Left ventricle myocardium superior (tissue), 1 donor: ENCODE measurements around the gene CNPY1. TPM values are rescaled to one million over a fixed set of nuclear protein-coding genes. Genes with fewer than 3 reads are reported as not detected.
"Not testable (repeated sequence)": the region's sequence is repeated elsewhere in the genome, so short reads cannot be mapped to it uniquely, and the experiment has no call there.

ENCODE experiments used
- ATAC-seq: fragments of 200-7000 bp; cut with Tn5 transposase; one replicate; pipeline ENCODE4 v1.9.1; 2020; ENCODE audit warnings: mild to moderate bottlenecking, moderate library complexity
- DNase-seq: peaks from one replicate; pipeline ENCODE4 v3.0.0-alpha.2; 2020
- intact Hi-C: fragments of 100-400 bp; cut with micrococcal nuclease; formaldehyde crosslinking; loops from one replicate; pipeline ENCODE4 v1.11.0; 2022
- long read RNA-seq: library from polyadenylated mRNA; unstranded; transcript quantifications from one replicate; pipeline ENCODE4 v2.0.0, GENCODE V29; 2021
- total RNA-seq: library from RNA; stranded (reverse); fragmentation: NEBNext Ultra II Directional; extraction: Animal tissue kit (Norgen Biotek cat#: 25700); gene quantifications from one replicate; pipeline ENCODE4 v1.2.1, GENCODE V29; 2021
- donor health status: DM: no; HTN: yes; CAD: no; lungs with severe emphysema.

CNPY1 gene
- not detected for total RNA-seq
- long read RNA-seq, result 0 reads

DNA sequence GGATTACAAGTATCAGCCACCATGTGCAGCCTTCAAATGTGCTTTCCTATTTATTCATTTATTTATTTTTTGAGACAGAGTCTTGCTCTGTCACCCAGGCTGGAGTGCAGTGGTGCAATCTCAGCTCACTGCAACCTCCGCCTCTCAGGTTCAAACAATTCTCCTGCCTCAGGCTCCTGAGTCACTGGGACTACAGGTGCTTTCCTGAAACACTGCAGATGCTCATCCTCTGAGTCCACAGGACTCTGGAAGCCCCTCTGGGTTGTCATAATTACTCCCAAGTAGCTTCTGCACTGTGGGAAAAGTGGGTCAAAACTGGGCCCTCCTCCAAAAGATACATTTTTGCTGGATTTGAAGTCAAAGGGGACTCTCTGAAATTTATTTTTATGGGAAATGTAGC, at the start of gene CNPY1:
Gene CNPY1, minus strand, starts transcription at position 111 of the 400 bp plus-strand sequence. CDS start 630 bp downstream, outside the sequence.
- ATAC-seq, intact Hi-C loops, DNase-seq: not testable (repeated sequence)

DNA sequence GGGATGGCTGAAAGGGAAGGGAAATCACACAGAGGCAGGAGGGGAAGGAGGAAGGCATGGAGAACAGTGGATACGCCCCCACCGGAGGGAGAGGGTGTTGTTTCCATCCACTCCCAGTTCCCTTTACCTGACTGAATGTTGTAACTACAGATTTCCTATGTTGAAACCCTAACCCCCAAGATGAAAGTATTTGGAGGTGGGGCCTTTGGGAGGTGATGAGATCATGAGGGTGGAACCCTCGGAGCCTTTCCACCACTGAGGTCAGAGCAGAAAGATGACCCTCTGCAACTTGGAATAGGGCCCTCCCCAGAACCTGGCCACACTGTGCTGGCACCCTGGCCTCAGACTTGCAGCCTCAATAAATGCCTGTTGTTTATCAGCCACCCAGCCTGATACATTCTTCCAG, 48.6 kb upstream of the CNPY1 start:
- no peak for ATAC-seq
- DNase-seq, result no peak
- intact Hi-C loops, result loop anchor here (5.0 kb wide), 2 partner anchors 142 to 172 kb away; no protein-coding TSS in a partner anchor

DNA sequence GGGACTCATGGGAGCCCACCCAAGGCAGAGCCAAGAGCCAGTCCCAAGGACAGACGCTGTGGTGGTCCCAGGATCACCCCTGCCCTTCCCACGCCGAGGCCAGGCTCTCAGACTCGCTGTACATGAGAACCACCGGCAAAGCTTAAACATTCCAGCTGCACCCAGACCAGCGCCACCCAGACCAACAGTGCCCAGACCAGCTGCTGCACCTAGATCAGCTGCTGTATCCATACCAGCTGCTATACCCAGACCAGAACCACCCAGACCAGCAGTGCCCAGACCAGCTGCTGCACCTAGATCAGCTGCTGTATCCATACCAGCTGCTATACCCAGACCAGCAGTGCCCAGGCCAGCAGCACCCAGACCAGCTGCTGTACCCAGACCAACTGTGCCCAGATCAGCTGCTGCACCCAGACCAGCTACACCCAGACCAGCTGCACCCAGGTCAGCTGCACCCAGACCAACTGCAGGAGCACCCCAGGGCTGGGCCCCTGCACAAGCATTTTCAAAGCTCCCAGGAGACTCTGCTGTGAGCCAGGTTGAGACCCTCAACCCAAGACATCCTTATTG, 47.9 kb upstream of the CNPY1 start:
- ATAC-seq (no peak), DNase-seq (no peak)
- intact Hi-C loops, result no loop called here

- intact Hi-C loops, result no loop called here
- DNase-seq (no peak), ATAC-seq (no peak)
Measured at GRCh38 chr7:155593461-155594162, 47.3 kb upstream of the CNPY1 start.

- intact Hi-C loops, result no loop called here
- DNase-seq (no peak), ATAC-seq (no peak)
Measured at GRCh38 chr7:155591055-155591775, 44.9 kb upstream of the CNPY1 start.

GRCh38 chr7:155590215-155591018, 44.1 kb upstream of the CNPY1 start:
- intact Hi-C loops, result no loop called here
- ATAC-seq (peak; percentile 71), DNase-seq (peak; percentile 55)

GRCh38 chr7:155589001-155589980, 42.9 kb upstream of the CNPY1 start:
- intact Hi-C loops, result no loop called here
- no peak for DNase-seq
- no peak for ATAC-seq

DNA sequence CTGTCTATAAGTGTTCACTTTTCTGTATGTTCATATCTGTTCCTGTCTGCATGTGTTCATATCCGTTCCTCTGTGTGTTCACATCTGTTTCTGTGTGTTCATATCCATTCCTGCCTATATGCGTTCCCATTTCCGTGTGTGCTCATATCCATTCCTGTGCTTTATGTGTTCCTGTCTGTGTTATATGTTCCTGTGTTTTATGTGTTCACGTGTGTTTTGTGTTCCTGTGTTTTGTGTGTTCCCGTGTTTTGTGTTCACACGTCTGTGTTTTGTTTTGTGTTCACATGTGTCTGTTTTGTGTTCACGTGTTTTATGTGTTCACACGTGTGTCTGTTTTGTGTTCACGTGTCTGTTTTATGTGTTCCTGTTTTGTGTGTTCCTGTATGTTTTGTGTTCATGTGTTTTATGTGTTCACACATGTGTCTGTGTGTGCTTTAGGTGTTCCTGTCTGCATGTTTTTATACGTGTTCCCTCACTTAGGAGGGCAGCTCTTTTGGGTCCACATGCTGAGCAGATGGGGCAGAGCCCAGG, 42.2 kb upstream of the CNPY1 start:
- intact Hi-C loops, result no loop called here
- no peak for DNase-seq
- ATAC-seq, result no peak

GRCh38 chr7:155587486-155587885, 41.1 kb upstream of the CNPY1 start:
- no peak for DNase-seq

GRCh38 chr7:155586843-155587440, 40.6 kb upstream of the CNPY1 start:
- DNase-seq, result no peak
- ATAC-seq, result no peak
- intact Hi-C loops, result no loop called here

More at GRCh38 chr7:155587486-155587885, 41.1 kb upstream of the CNPY1 start:
- intact Hi-C loops, result no loop called here
- ATAC-seq, result no peak

DNA sequence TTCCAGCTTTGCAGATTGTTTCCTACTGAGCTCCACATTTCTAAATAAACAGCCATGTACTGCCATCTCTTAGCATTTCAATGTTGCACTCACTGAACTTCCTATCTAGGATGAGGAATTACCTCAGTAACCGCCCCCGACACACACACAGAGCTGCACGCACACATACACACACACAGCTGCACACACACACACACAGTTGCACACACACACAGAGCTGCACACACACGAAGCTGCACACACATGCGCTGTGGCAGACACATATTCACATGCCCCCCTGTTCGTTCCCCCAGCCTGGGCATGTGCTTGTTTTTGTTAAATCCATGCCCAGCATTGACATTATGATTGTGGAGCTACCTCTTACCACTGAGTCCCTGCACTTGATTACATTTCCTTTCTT, 39.6 kb upstream of the CNPY1 start:
- no peak for DNase-seq
- ATAC-seq, result no peak
- intact Hi-C loops, result no loop called here

DNA sequence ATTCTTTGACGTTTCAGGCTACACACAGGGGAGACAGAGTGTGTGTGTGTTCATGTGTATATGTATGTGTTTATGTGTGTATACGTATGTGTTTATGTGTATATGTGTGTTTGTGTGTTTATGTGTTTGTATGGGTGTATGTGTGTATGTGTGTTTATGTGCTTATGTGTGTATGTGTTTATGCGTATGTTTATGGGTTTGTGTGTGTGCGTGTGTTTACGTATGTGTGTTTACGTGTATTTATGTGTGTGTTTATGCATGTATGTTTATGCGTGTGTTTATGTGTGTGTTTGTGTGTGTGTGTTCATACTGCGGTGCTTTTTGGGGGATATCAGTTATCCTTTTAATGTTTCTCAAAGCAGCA, 39.2 kb upstream of the CNPY1 start:
- no peak for DNase-seq
- intact Hi-C loops, result no loop called here
- ATAC-seq, result no peak

- DNase-seq, result no peak
- ATAC-seq, result no peak
- intact Hi-C loops, result no loop called here
Measured at GRCh38 chr7:155584763-155585531, 38.6 kb upstream of the CNPY1 start.

DNA sequence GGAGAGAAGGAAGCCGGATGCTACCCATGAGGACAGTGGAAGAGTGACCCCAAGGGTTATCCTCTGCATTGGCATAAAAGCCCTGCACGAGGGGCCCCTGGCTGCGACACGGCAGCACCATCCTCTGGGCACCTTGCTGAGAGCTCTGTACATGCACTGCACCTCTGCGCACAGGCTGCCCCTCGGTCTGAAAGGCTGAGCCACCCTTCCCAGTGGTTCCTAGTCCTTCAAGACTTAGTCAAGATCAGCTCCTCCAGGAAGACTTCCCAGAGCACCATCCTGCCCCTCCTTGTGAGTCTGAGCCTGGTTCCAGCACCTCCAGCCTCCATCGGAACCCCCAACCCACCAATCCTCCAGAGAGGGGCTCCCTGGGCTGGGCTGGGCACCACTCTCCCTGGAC, 37.9 kb upstream of the CNPY1 start:
- intact Hi-C loops, result no loop called here
- ATAC-seq (no peak), DNase-seq (no peak)

DNA sequence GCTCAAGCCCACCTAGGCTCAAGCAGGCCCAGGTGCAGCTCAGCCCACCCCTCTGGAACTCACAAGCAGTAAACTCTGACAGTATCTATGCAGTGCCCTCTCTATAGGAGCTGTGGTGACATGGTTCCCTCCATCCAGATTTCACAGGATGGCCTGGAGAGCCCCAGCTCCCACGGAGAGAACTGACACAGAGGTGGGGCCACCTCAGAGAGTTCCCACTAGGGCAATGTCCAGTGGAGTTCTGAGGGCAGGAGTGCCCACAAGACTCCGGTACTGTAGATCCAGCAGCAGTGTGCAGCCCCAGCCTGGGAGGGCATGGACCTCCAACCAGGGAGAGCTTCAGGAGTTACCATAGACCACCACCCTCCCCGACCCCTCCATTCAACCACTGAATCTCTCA, 37.3 kb upstream of the CNPY1 start:
- intact Hi-C loops, result no loop called here
- ATAC-seq (no peak), DNase-seq (no peak)

DNA sequence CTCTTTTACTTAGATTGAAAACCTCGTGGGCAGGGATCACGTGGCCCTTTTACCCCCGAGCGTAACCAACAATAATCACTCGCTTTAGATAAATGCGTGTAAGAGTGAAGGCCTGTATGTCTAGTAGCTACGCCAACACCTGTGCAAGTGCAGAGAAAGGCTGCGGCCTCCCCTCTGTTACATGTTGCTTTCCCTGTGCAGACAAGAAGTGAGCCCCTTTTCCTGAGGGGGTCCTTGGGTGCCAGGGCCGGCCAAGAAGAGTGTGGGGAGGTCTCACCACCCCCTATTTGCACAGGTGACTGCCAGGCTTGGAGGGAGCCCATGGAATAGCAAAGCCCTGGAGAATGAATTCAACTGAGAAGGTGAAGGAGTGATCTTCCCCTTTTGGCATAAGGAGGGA, 35.6 kb upstream of the CNPY1 start:
- intact Hi-C loops, result no loop called here
- ATAC-seq, result no peak
- DNase-seq, result no peak
